Erythroblast (primary cell): ENCODE data around the gene ARHGEF37.

Experiments
- GATA1 ChIP-seq: IDR thresholded peaks from 2 replicates; pipeline ENCODE4 v1.6.1; 2011; ENCODE audit warnings: low read depth, mild to moderate bottlenecking, control low read depth, low read length, moderate library complexity
- POLR2A ChIP-seq: IDR thresholded peaks from 2 replicates; pipeline ENCODE4 v1.6.1; 2011; ENCODE audit warnings: mild to moderate bottlenecking, low read length

GRCh38 chr5:149563466-149563865 is 17.8 kb upstream of the ARHGEF37 start:
- TF ChIP-seq POLR2A (no peak), GATA1 (no peak)
